GM19463 (cell line): ENCODE measurements around the gene KANK3.
"Not testable (repeated sequence)": the region's sequence is repeated elsewhere in the genome, so short reads cannot be mapped to it uniquely, and the experiment has no call there.

Experiments
- ATAC-seq: cut with Tn5 transposase; IDR thresholded peaks from one replicate; pipeline ENCODE4 v1.9.1; 2021; ENCODE audit warnings: mild to moderate bottlenecking, moderate library complexity; ENCODE audit not compliant: unreplicated experiment

KANK3 gene

DNA sequence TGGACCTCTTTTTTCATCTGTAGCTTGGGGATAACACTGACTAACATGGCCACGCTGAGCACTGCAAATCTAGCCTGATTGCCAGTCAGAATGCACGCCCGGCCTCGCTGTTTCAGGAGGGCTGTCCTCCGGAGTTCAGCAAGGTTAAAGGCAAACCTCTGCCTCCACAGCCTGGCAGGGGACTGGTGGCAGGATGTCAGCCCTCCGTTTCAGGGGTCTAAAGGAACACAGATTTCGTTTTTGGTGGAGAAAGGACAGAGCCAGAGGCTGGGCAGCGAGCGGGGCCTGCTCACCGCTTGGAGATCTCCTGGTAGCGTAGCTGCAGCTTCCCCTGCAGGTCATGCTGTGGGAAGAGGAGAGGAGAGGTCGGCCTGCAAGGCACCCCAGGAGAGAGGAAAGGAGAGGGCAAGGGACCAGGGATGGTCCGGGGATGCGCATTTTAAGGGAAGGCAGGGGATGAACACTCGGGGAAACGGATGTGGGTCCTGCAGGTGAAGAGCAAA, 22.4 kb downstream of the KANK3 start:
- ATAC-seq, result peak; percentile 10

- ATAC-seq, result no peak
Observed at GRCh38 chr19:8319807-8320520, 23.1 kb downstream of the KANK3 start.

DNA sequence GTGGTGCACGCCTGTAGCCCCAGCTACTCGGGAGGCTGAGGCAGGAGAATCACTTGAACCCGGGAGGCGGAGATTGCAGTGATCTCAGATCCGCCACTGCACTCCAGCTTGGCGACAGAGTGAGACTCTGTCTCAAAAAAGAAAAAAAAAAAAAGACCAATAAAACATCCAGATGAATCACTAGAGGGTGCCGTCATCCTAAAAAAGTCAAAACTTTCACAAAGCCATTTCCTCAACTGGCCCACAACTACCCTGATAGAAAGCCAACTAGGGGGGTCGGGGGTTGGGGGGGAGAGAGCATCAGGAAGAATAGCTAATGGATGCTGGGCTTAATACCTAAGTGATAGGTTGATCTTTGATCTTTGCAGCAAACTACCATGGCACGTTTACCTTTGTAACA, 24.2 kb downstream of the KANK3 start:
- ATAC-seq, result not testable (repeated sequence)

DNA sequence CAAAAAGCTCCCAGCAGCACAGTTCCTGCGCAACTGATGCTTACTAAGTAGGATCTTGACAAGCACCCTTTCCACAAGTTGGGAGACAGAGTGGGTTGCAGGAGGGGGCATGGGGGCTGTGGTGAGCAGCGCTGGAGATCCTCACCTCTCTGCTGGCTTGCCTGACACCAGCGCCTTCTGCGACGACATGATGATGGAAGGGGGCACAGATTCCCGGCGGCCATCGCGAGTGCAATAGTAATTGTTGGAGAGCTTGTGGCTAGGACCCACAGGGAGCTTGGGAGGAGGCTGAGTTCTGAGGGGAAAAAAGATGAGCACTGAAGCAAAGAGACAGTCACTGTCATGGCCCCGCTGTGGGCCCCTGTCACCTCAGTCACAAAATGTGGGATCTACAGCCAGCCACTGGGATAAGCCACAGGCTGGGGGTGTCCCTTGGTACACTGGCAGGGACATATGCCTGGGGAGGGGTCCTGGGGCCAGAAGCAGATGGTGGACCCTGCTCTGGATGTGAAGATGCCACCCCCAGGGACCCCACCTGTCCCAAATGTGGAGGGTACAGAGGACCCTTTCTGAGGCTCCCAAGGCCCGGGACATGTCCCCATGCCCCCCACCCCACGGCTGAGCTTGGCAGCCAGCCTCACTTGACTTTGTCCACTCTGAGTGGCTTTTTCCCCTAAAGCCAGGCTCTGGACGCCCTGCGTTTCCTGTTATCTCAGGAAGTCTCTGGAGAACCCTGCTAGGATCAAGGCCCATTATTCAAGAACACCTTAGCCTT, 26.5 kb downstream of the KANK3 start:
- no peak for ATAC-seq

GRCh38 chr19:8314981-8315640, 28.0 kb downstream of the KANK3 start:
- ATAC-seq, result not testable (repeated sequence)

GRCh38 chr19:8311461-8312260, 31.4 kb downstream of the KANK3 start:
- ATAC-seq, result no peak

DNA sequence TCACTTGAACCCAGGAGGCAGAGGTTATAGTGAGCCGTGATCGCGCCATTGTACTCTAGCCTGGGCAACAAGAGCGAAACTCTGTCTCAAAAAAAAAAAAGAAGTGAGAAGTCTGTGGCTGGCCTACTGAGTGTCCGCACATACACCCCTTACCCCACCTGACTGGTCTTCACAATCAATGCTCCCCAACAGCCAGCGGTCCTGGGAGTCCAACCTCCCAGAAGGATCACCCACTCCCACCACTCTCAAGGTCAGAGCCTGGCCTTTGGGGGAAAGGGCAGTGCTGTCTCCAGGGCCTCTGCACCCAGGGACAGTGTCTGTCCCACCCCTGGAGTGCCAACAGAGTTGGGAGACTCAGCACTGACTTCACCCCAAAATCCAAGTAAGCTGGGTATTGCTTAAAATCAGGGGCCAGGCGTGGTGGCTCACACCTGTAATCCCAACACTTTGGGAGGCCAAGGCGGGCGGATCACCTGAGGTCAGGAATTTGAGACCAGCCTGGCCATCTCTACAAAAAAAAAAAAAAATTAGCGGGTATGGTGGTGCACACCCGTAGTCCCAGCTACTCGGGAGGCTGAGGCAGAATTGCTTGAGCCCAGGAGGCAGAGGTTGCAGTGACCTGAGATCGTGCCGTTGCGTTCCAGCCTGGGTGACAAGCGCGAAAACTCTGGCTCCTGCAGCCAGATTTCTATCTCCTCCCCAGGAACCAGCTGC, 32.6 kb downstream of the KANK3 start:
- ATAC-seq, result no peak

DNA sequence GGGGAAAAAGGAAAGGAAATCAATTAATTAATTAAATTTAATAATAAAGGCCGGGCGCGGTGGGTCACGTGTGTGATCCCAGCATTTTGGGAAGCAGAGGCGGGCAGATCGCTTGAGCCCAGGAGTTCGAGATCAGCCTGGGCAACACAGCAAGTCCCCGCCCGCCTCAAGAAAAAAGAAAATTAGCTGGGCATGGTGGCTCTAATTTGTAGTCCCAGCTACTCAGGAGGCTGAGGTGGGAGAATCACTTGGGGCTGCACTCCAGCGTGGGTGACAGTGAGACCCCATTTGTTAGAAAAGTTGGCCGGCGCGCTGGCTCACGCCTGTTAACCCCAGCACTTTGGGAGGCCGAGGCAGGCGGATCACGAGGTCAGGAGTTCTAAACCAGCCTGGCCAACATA, 34.2 kb downstream of the KANK3 start:
- no peak for ATAC-seq

- ATAC-seq, result peak; percentile 86
Observed at GRCh38 chr19:8307965-8308866, 34.8 kb downstream of the KANK3 start, which contains the start of gene CD320. CD320 (minus strand) TSS chr19:8308358; CDS start chr19:8308290, 68 bp downstream.

DNA sequence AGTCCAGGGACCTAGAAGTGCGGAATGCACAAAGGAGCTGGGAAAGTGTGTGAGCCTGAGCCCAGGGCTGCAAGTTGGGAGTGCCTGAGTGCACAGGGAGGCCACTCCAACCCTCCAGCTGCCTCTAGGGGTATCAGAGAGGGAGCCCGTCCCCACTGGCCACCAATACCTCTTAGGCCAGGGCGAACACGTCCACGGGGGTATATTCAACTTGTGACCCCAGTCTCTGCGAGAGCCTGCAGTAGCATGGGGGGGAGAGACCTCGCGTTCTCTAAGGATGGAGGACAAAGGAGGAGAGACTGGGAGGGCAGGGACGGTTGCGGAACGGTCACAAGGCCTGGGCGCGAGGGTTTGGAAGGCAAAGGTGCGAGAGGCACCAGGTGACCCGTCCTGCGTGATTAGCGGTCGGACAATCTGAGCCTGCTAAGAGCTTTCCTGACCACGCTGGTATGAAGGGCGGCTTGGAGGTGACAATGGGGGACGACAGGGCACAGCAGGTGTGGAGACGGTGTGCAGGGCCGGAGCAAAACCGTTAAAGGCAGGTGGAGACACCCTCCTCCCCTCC, 35.6 kb downstream of the KANK3 start:
- ATAC-seq, result no peak

DNA sequence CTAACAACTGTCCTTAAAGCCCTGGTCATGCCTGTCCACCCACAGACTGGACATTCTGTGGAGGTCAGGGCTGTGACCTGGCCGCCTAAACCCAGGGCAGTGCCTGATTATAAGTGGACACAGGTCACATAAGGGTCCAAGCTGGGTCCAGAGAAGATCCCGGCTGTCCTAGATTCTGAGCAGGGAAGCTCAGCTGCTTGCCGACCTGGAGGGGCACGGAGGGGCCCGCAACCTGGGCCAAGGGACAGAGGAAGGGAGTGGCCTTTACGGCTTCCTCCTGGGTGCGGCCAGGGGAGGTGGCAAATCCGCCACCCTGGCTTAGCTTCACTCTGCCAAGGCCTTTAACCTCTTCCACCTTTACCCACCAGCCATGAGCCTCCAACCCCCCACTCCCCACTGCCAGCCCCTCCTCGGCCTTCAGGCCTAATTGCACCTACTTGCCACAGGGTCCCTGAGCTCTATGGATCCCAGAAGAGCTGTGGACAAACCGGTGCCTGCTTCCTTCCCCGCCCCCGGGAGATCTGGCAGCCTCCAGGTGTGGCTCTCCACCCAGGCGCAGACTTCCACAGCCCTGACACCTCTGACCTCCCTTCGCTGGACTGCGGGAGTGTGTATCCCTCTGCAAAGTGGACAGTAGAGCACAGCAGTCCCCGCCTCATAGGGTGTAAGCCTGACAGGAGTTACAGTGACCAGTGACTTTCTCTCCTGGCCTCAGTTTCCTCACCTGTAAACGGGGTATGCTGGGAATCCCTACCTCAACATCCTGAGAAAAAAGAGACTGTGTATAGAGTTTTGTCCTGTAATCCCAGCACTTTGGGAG, 36.6 kb downstream of the KANK3 start:
- no peak for ATAC-seq

DNA sequence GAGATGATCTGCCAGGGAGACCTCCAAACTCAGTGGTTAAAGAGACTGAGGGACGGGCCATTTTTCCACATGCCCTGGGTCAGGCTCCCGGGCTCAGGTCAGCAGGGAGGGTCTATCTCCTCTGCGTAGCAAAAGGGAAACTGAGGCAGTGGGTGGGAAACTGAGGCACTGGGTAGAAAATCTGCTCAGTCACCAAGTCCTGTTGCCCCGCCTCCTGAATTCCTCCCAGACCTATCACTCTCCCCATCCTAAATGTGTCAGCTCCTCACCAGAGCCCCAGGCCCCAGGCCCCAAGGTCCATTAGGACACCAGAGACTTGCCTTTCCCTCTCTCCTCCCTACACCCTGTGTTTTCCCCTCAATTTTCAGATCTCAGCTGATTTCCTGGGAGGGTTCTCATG, 37.3 kb downstream of the KANK3 start:
- no peak for ATAC-seq

DNA sequence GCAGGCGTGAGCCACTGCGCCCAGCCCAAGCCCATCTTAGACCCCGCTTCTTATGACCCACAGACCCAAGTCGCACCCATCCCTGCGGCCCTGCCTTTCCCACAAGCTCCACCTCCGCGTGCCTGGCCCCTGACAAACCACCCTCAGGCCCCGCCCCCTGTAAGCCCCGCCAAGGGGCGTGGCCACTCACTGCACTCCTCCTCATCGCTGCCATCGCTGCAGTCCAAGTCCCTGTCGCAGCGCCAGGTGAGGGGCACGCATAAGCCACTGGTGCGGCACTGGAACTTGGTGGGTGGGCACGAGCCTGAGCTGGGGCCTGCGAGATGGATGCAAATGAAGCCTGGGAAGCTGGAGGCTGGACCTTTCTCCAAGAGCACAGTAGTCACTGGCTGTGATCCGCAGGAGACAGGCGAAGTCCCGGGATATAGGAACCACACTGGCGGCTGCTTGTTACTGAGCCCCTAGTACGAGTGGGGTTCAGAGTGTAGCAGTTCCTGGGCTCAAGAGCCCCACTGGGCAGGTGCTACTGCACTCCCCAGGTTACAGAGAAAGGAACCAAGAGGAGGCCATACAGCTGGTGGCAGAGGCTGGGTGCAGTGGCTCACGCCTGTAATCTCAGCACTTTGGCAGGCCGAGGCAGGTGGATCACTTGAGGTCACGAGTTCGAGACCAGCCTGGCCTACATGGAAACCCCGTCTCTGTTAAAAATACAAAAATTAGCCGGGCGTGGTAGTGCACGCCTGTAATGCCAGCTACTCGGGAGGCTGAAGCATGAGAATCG, 38.0 kb downstream of the KANK3 start:
- no peak for ATAC-seq

GRCh38 chr19:8302734-8303133, 40.3 kb downstream of the KANK3 start:
- no peak for ATAC-seq

DNA sequence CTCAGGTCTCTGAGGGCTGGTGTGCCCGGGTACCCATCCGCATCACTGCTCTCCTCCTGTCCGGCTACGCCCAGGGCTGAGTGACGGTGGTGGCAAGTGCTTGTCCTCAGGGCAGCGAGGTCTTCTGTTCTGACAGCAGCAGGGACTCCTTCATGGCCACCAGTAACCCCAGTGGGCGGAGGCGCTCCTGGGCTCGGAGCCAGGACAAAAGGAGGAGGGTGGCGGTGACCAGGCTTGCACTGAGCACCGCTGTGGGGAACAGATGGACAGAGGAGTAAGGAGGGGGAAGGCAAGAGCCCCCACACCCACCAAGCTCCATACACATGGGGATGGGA, 40.7 kb downstream of the KANK3 start:
- no peak for ATAC-seq

DNA sequence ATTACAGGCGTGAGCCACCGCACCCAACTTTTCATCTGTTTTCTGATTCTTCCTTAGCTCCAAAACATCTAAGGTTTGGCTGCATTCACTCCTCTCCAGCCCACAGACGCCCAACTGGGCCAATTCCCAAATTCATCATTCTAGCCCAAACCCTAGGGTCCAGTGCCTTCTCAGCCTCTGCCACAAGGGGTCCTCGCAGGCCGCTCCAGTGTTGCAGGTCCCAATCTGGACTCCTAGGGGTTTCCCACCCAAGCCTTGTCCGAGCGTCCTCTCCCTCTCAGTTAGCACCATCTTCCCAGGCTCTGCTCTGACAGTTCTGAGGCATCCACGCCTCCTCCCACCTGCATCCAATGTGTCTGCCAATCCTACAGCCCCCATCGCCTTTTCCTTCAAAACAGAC, 51.7 kb downstream of the KANK3 start:
- ATAC-seq, result not testable (repeated sequence)

DNA sequence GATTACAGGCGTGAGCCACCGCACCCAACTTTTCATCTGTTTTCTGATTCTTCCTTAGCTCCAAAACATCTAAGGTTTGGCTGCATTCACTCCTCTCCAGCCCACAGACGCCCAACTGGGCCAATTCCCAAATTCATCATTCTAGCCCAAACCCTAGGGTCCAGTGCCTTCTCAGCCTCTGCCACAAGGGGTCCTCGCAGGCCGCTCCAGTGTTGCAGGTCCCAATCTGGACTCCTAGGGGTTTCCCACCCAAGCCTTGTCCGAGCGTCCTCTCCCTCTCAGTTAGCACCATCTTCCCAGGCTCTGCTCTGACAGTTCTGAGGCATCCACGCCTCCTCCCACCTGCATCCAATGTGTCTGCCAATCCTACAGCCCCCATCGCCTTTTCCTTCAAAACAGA, 66.6 kb downstream of the KANK3 start:
- ATAC-seq, result not testable (repeated sequence)
